HTR-8/SVneo (cell line): Measurements from ENCODE around the gene NPAS4.
"Not testable (repeated sequence)": the region's sequence is repeated elsewhere in the genome, so short reads cannot be mapped to it uniquely, and the experiment has no call there.

Experiments
- DNase-seq: peaks from one replicate; pipeline ENCODE4 v3.0.0; 2011; ENCODE audit warnings: low spot score, mixed read lengths; ENCODE audit not compliant: insufficient read length
- FAIRE-seq: peaks from 2 replicates; lab custom pipeline; 2011; peaks lifted over from hg19 to GRCh38; lab: Jason Lieb, UNC

The NPAS4 gene

GRCh38 chr11:66415423-66415822 is 5.4 kb upstream of the NPAS4 start:
- no peak for FAIRE-seq

DNA sequence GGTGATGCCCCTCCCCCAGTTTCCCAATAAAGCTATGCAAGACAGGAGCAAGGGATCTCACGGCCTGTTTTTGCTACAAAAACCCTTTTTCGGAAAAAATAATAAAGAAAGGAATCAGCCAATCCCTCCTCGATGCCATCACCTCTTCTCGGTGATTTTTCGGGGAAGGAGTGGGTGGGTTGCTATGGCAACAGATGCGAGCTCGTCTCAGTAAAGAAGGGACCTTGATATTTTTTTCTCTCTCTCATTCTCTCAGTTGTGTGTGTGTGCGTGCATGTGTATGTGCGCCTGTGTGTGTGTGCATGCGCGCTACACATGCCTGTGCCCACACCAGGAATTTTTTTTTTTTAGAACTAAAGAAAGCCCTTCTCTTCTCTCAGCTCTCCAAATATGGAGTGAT is 3.8 kb upstream of the NPAS4 start:
- FAIRE-seq (no peak), DNase-seq (no peak)

More at GRCh38 chr11:66415423-66415822, 5.4 kb upstream of the NPAS4 start:
- no peak for DNase-seq

DNA sequence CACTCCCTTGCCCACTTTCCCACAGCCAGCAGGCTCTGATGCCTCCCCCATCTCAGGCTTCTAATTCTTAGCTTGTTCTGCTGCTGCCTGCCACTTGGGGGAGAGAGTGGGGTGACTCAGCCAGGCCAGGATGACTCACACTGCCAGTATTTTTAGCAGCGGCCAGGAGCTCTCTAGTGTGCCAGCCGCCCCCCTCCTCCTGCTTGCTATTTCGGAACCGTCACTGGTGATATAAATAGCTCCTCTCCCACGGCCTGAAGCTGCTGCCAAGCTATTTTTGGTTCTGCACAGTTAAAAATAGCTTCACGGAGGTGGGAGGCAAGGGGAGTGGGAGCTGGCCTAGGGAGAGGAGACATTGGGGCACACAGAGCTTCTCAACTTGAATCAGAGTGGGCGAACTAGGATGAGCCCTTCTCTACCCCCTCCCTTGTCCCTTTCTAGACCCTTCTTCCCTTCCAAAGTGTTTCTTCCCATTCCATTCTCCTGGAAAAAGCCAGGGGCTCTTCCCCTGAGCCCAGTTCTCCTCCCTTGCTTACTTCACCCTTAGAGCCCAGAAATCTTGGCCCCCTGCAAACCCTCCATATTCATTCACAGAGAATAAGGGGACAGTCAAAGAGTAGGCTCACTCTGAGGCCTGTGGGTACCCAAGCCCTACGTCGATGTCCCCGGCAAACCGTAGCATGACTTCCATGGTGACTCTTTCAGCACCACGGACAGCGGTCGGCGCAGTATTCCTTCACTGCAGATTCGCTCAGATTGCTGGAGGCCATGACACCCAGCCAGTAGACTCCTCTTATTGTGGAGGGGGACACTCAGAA is 2.5 kb upstream of the NPAS4 start:
- peak; percentile 97 for DNase-seq
- peak; percentile 95 for FAIRE-seq

GRCh38 chr11:66418986-66419308 is 1.9 kb upstream of the NPAS4 start:
- DNase-seq = no peak
- no peak for FAIRE-seq

- FAIRE-seq (no peak), DNase-seq (no peak)
Measured at GRCh38 chr11:66419825-66420224, 1.0 kb upstream of the NPAS4 start.

GRCh38 chr11:66421492-66422205 is 814 bp downstream of the NPAS4 start:
- FAIRE-seq = peak; percentile 99

GRCh38 chr11:66426314-66426713 is 5.5 kb downstream of the NPAS4 start:
- DNase-seq (no peak), FAIRE-seq (peak; percentile 46)

More at GRCh38 chr11:66421492-66422205, 814 bp downstream of the NPAS4 start:
- DNase-seq = peak; percentile 96

- DNase-seq (no peak), FAIRE-seq (no peak)
Measured at GRCh38 chr11:66428933-66429332, 8.1 kb downstream of the NPAS4 start.

GRCh38 chr11:66429983-66430602 is 9.3 kb downstream of the NPAS4 start:
- FAIRE-seq = peak; percentile 90
- peak; percentile 87 for DNase-seq

- FAIRE-seq, DNase-seq: not testable (repeated sequence)
Measured at GRCh38 chr11:66431287-66431686, 10.5 kb downstream of the NPAS4 start.

- not testable (repeated sequence) for DNase-seq
Measured at GRCh38 chr11:66431871-66432329, 11.1 kb downstream of the NPAS4 start.

DNA sequence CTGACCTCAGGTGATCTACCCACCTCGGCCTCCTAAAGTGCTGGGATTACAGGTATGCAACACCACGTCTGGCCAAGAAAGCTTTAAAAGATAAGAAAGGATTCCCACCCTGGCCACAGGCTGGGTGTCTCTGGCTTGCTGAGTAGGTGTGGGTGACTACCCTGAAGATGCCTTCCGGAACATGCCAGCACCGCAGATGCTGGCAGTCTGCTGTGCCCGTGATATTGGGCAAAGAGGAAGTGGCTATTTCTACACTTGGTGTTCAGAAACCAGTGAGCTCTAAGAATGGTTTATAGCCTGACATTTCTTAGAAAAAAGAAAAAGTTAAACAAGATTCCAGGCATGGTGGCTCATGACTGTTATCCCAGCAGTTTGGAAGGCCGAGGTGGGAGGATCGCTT is 11.8 kb downstream of the NPAS4 start:
- no peak for DNase-seq
- FAIRE-seq = no peak

More at GRCh38 chr11:66431871-66432329, 11.1 kb downstream of the NPAS4 start:
- not testable (repeated sequence) for FAIRE-seq

GRCh38 chr11:66437979-66438503 is 17.2 kb downstream of the NPAS4 start:
- FAIRE-seq (no peak), DNase-seq (no peak)

GRCh38 chr11:66438504-66439466 is 17.9 kb downstream of the NPAS4 start, which contains the start of gene MRPL11:
TSS of gene MRPL11 (minus strand) at chr11:66438848. CDS start at chr11:66438754, 94 bp downstream.
- DNase-seq = peak; percentile 99
- peak; percentile 100 for FAIRE-seq

GRCh38 chr11:66440101-66440939 is 19.5 kb downstream of the NPAS4 start:
- not testable (repeated sequence) for FAIRE-seq

GRCh38 chr11:66440940-66441282 is 20.1 kb downstream of the NPAS4 start:
- DNase-seq, FAIRE-seq: not testable (repeated sequence)

More at GRCh38 chr11:66440101-66440939, 19.5 kb downstream of the NPAS4 start:
- DNase-seq = not testable (repeated sequence)

DNA sequence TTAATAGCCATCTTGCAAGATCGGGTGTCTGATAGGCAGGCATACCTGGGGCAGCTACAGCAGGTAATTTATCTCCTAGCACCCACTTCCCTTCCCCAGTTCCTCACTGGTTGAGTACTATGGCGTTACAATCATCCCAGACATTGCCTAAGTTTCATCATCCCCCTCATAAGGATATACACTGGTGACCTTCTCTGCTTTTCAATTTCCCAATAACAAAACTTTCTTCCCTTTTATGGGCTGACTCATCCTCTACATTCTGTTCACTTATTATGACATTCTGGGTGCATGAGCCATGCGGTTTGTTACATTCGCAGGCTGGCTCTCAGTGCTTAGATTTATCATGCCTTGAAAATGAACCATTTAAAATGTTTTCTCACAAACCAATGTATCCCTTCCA is 22.8 kb downstream of the NPAS4 start:
- FAIRE-seq = peak; percentile 91
- peak; percentile 59 for DNase-seq

DNA sequence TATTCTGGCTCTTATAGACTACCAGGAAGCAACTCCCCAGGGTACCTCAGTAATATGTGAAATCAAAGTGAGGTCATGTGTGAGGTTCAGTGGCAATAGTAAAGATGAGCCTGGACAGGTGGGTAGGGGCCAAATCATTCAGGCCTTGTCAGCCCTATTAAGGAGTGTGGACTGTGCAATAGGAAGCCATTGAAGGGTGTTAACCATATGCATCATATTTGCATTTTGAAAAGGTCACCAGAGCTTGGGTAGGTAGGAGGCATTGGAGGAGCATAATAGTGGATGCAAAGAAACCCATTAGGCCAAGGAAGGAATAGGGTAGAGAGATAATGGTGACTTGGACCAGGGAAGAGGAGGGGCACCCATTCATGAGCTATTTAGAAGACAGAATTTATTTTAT is 26.2 kb downstream of the NPAS4 start:
- no peak for FAIRE-seq
- no peak for DNase-seq
